Measurements from ENCODE around the gene GJA3.

The GJA3 gene

GRCh38 chr13:20173116-20173746 is 12.4 kb upstream of the GJA3 start:
- no peak for TF ChIP-seq CTCF (IDR thresholded peaks at IDR 0.05; ENCODE audit: insufficient read depth, low read length, poor library complexity, severe bottlenecking)
- no peak for DNase-seq (ENCODE audit: extremely low read depth, insufficient read length)
- H3K36me3 ChIP-seq (ENCODE audit: control insufficient read depth, insufficient read depth, low read length), result no peaks in the 10 kb centered on the region

GRCh38 chr13:20171364-20171763 is 10.5 kb upstream of the GJA3 start:
- TF ChIP-seq CTCF (IDR thresholded peaks at IDR 0.05; ENCODE audit: insufficient read depth, low read length, poor library complexity, severe bottlenecking), result no peak
- Histone ChIP-seq H3K36me3 (ENCODE audit: control insufficient read depth, insufficient read depth, low read length) (no peaks in the 10 kb centered on the region), H3K27me3 (replicated peaks; ENCODE audit: control insufficient read depth, insufficient read depth, low read length) (no peaks in the 10 kb centered on the region), H3K4me3 (replicated peaks; ENCODE audit: low read depth, low read length) (no peak overlapping the region)
- no peak for DNase-seq (ENCODE audit: extremely low read depth, insufficient read length)

More at GRCh38 chr13:20173116-20173746, 12.4 kb upstream of the GJA3 start:
- no peak overlapping the region for H3K4me3 ChIP-seq (replicated peaks; ENCODE audit: low read depth, low read length)
- no peaks in the 10 kb centered on the region for H3K27me3 ChIP-seq (replicated peaks; ENCODE audit: control insufficient read depth, insufficient read depth, low read length)

- no peak for DNase-seq (ENCODE audit: extremely low read depth, insufficient read length)
- Histone ChIP-seq H3K36me3 (ENCODE audit: control insufficient read depth, insufficient read depth, low read length) (no peaks in the 10 kb centered on the region), H3K4me3 (replicated peaks; ENCODE audit: low read depth, low read length) (no peak overlapping the region), H3K27me3 (replicated peaks; ENCODE audit: control insufficient read depth, insufficient read depth, low read length) (no peaks in the 10 kb centered on the region)
- no peak for TF ChIP-seq CTCF (IDR thresholded peaks at IDR 0.05; ENCODE audit: insufficient read depth, low read length, poor library complexity, severe bottlenecking)
These were observed 10.1 kb upstream of the GJA3 start for GRCh38 chr13:20170921-20171320.

GRCh38 chr13:20168396-20168795 is 7.5 kb upstream of the GJA3 start:
- Histone ChIP-seq H3K36me3 (ENCODE audit: control insufficient read depth, insufficient read depth, low read length) (no peaks in the 10 kb centered on the region), H3K4me3 (replicated peaks; ENCODE audit: low read depth, low read length) (no peak overlapping the region), H3K27me3 (replicated peaks; ENCODE audit: control insufficient read depth, insufficient read depth, low read length) (no peaks in the 10 kb centered on the region)
- no peak for TF ChIP-seq CTCF (IDR thresholded peaks at IDR 0.05; ENCODE audit: insufficient read depth, low read length, poor library complexity, severe bottlenecking)
- DNase-seq (ENCODE audit: extremely low read depth, insufficient read length), result no peak

- DNase-seq (ENCODE audit: extremely low read depth, insufficient read length), result no peak
- no peaks in the 10 kb centered on the region for H3K36me3 ChIP-seq (ENCODE audit: control insufficient read depth, insufficient read depth, low read length)
- H3K4me3 ChIP-seq (replicated peaks; ENCODE audit: low read depth, low read length), result no peak overlapping the region
- H3K27me3 ChIP-seq (replicated peaks; ENCODE audit: control insufficient read depth, insufficient read depth, low read length), result no peaks in the 10 kb centered on the region
- no peak for TF ChIP-seq CTCF (IDR thresholded peaks at IDR 0.05; ENCODE audit: insufficient read depth, low read length, poor library complexity, severe bottlenecking)
These were observed 4.8 kb upstream of the GJA3 start for GRCh38 chr13:20165417-20166257.

Data from GM06990 (cell line).